Keratinocyte (primary cell): ENCODE measurements around the gene MRPL39. TPM values are rescaled to one million over a fixed set of nuclear protein-coding genes. Genes with fewer than 3 reads are reported as not detected.

Experiments used
- DNase-seq: peaks from one replicate; pipeline ENCODE4 v3.0.0-alpha.2; 2011; ENCODE audit warnings: low read depth, missing footprints, low spot score
- FAIRE-seq: peaks from 2 replicates; lab custom pipeline; 2011; peaks lifted over from hg19 to GRCh38; lab: Jason Lieb, UNC
- H2AFZ ChIP-seq: 2 replicates; pipeline ENCODE4 v1.6.0; 2012; ENCODE audit warnings: low read length, control low read depth, inconsistent platforms; ENCODE audit not compliant: control insufficient read depth
- H3K27ac ChIP-seq: 2 replicates; pipeline ENCODE4 v1.5.1; 2011; ENCODE audit warnings: low read length; ENCODE audit not compliant: control insufficient read depth, insufficient read depth
- H3K27me3 ChIP-seq: 3 replicates; pipeline ENCODE4 v1.6.0; 2011; ENCODE audit warnings: low read length; ENCODE audit not compliant: control insufficient read depth, insufficient read depth; ENCODE audit errors: extremely low read depth
- H3K36me3 ChIP-seq, 2 experiments: 2 replicates in 1 of 2; 3 replicates in 1 of 2; pipeline ENCODE4 v1.5.1; 2011; ENCODE audit warnings: low read length in 2 of 2, mild to moderate bottlenecking in 1 of 2; ENCODE audit not compliant: control insufficient read depth in 2 of 2, insufficient read depth in 2 of 2; ENCODE audit errors: extremely low read depth in 1 of 2
- H3K4me1 ChIP-seq: 3 replicates; pipeline ENCODE4 v1.5.1; 2011; ENCODE audit warnings: low read length; ENCODE audit not compliant: control insufficient read depth, insufficient read depth; ENCODE audit errors: extremely low read depth
- H3K4me2 ChIP-seq: 3 replicates; pipeline ENCODE4 v1.6.0; 2011; ENCODE audit warnings: low read depth, low read length; ENCODE audit not compliant: control insufficient read depth, insufficient read depth; ENCODE audit errors: extremely low read depth
- H3K4me3 ChIP-seq, 3 experiments: fragments of 200-600 bp in 1 of 3; sonication (generic) in 1 of 3; 2 replicates in 2 of 3; 3 replicates in 1 of 3; pipeline ENCODE4 v1.5.1; 2011 to 2016; ENCODE audit warnings: low read length in 3 of 3, mild to moderate bottlenecking in 3 of 3, control low read depth in 2 of 3, inconsistent platforms in 1 of 3, low read depth in 1 of 3, mixed read lengths in 1 of 3, mixed run types in 1 of 3, moderate library complexity in 1 of 3; ENCODE audit not compliant: control insufficient read depth in 2 of 3, insufficient read depth in 2 of 3; ENCODE audit errors: extremely low read depth in 1 of 3
- H3K79me2 ChIP-seq: 2 replicates; pipeline ENCODE4 v1.6.0; 2012; ENCODE audit warnings: low read length; ENCODE audit not compliant: control insufficient read depth, insufficient read depth
- H3K9ac ChIP-seq: 3 replicates; pipeline ENCODE4 v1.6.0; 2011; ENCODE audit warnings: low read length; ENCODE audit not compliant: control insufficient read depth, insufficient read depth; ENCODE audit errors: extremely low read depth
- H3K9me1 ChIP-seq: 3 replicates; pipeline ENCODE4 v1.6.0; 2011; ENCODE audit warnings: low read length; ENCODE audit not compliant: control insufficient read depth, insufficient read depth; ENCODE audit errors: extremely low read depth
- H3K9me3 ChIP-seq: 2 replicates; pipeline ENCODE4 v1.5.1; 2012; ENCODE audit warnings: low read depth, low read length; ENCODE audit not compliant: control insufficient read depth
- H4K20me1 ChIP-seq: 3 replicates; pipeline ENCODE4 v1.6.0; 2011; ENCODE audit warnings: low read length; ENCODE audit not compliant: control insufficient read depth, insufficient read depth; ENCODE audit errors: extremely low read depth
- EZH2 ChIP-seq: IDR thresholded peaks from one replicate; pipeline ENCODE4 v1.6.1; 2012; ENCODE audit warnings: inconsistent platforms, mild to moderate bottlenecking, low read length, moderate library complexity
- dilution Hi-C: fragments of 300-500 bp; cut with MboI; formaldehyde crosslinking; loops from one replicate; pipeline ENCODE4 v1.7.0; 2020; ENCODE audit warnings: low sequenced_read_pairs; ENCODE audit not compliant: extremely low pct_ligation_motif_present
- polyA plus RNA-seq, 5 experiments: library from polyadenylated mRNA; depleted of rRNA in 3 of 5; stranded (reverse) in 3 of 5; stranded (forward) in 1 of 5; unstranded in 1 of 5; fragments of >200 nt; gene quantifications; 1 replicate in 1 of 5; 2 replicates in 3 of 5; 3 replicates in 1 of 5; pipeline versions ENCODE4 v1.2.1 to v1.2.3, GENCODE V29; 2011 to 2012; ENCODE audit warnings: missing spikeins in 2 of 5, low read depth in 1 of 5, low replicate concordance in 1 of 5
- TF ChIP-seq, protein P1 (sequence below), 3 experiments: IDR thresholded peaks in 1 of 3; conservative IDR thresholded peaks in 1 of 3; optimal IDR thresholded peaks in 1 of 3; 2 replicates in 2 of 3; 3 replicates in 1 of 3; pipeline versions ENCODE3 to v1.5.1; 2011; ENCODE audit warnings: low read length in 3 of 3, mild to moderate bottlenecking in 3 of 3, moderate library complexity in 2 of 3, control low read depth in 1 of 3, inconsistent platforms in 1 of 3; ENCODE audit not compliant: insufficient read depth in 2 of 3; ENCODE audit errors: extremely low read depth in 1 of 3

The MRPL39 gene
- polyA plus RNA-seq, 1 donor (not counting 4 experiments of a cell fraction or from before 2014, with no cell fraction given), result 51.4 TPM

DNA sequence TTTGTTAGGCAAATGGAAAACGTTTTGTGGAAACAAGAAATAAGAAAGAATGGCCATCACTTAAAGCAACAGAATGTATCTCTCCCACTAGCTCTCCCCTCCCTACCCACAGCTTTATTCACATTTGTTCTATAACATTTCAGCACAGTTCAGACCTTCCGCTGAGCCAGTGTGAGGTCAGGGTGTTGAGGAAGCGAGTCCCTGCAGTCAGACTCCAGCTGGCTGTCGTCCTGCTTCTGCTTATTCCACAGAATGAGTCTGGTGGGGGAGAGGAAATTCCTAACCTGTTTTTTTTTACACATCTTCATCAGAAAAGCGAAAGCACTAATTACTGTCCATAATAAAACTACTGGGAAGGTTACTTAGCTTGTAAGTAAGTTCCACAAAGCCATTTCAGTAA lies 39.0 kb downstream of the MRPL39 start:
- TF ChIP-seq EZH2, result no peak
- TF ChIP-seq, protein P1, sequence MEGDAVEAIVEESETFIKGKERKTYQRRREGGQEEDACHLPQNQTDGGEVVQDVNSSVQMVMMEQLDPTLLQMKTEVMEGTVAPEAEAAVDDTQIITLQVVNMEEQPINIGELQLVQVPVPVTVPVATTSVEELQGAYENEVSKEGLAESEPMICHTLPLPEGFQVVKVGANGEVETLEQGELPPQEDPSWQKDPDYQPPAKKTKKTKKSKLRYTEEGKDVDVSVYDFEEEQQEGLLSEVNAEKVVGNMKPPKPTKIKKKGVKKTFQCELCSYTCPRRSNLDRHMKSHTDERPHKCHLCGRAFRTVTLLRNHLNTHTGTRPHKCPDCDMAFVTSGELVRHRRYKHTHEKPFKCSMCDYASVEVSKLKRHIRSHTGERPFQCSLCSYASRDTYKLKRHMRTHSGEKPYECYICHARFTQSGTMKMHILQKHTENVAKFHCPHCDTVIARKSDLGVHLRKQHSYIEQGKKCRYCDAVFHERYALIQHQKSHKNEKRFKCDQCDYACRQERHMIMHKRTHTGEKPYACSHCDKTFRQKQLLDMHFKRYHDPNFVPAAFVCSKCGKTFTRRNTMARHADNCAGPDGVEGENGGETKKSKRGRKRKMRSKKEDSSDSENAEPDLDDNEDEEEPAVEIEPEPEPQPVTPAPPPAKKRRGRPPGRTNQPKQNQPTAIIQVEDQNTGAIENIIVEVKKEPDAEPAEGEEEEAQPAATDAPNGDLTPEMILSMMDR (optimal IDR thresholded peaks at IDR 0.05 in 1 of 3, IDR thresholded peaks at IDR 0.05 in 1 of 3, conservative IDR thresholded peaks at IDR 0.05 in 1 of 3; ENCODE audit: extremely low read depth in 1 of 3, insufficient read depth in 2 of 3, low read length in 3 of 3), result no peak
- Histone ChIP-seq H3K36me3 (peaks cover 2 to 3% of the 10 kb centered on the region in 2 experiments), H3K9me1 (no peaks in the 10 kb centered on the region), H3K27ac (no peak overlapping the region), H3K4me2 (no peak overlapping the region), H3K79me2 (peaks cover 2% of the 10 kb centered on the region), H3K9me3 (no peaks in the 10 kb centered on the region), H3K4me3 (no peak overlapping the region), H2AFZ (no peak overlapping the region), H3K4me1 (peaks cover 6% of the 10 kb centered on the region), H3K9ac (no peak overlapping the region), H3K27me3 (no peaks in the 10 kb centered on the region), H4K20me1 (no peaks in the 10 kb centered on the region)
- dilution Hi-C loops, result no loop called here
- DNase-seq (no peak), FAIRE-seq (no peak)

DNA sequence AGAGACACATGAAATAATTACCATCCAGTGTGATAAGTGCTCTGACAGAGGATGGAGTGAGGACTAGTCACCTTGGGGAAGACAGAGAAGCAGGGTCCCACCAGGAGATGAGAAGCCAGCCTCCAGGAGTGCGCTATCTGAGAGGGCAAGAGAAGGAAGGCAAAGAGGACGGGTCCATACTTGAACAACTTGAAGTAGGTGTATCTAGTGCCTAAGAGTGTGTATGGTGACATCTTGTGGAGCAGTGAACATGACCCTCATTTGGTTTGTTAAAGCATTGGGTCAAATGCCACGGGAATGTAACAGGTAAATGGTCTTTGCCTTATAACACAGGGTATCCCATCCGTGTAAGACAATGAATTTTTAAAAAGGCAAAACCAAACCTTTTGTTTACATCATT lies 39.8 kb downstream of the MRPL39 start:
- Histone ChIP-seq H3K27me3 (no peaks in the 10 kb centered on the region), H3K9ac (no peak overlapping the region), H3K36me3 (peaks cover 2 to 4% of the 10 kb centered on the region in 2 experiments), H3K27ac (no peak overlapping the region), H3K4me3 (no peak overlapping the region), H3K4me2 (no peak overlapping the region), H3K9me1 (no peaks in the 10 kb centered on the region), H4K20me1 (no peaks in the 10 kb centered on the region), H2AFZ (no peak overlapping the region), H3K9me3 (no peaks in the 10 kb centered on the region), H3K79me2 (peaks cover 2% of the 10 kb centered on the region), H3K4me1 (peaks cover 9% of the 10 kb centered on the region)
- TF ChIP-seq, protein P1 (optimal IDR thresholded peaks at IDR 0.05 in 1 of 3, IDR thresholded peaks at IDR 0.05 in 1 of 3, conservative IDR thresholded peaks at IDR 0.05 in 1 of 3; ENCODE audit: extremely low read depth in 1 of 3, insufficient read depth in 2 of 3, low read length in 3 of 3), result no peak
- dilution Hi-C loops, result no loop called here
- FAIRE-seq (no peak), DNase-seq (no peak)
